RWPE2 (cell line): ENCODE results near the gene SLC39A8.

ENCODE experiments used
- ATAC-seq: fragments of 200-7000 bp; cut with Tn5 transposase; 3 replicates; pipeline ENCODE4 v1.9.1; 2021; ENCODE audit warnings: low read depth
- DNase-seq: peaks from one replicate; pipeline ENCODE4 v3.0.0-alpha.2; 2020; ENCODE audit warnings: low spot score
- H3K27ac ChIP-seq: fragments of 450-650 bp; 2 replicates; pipeline ENCODE4 v1.5.1; 2017; ENCODE audit warnings: mild to moderate bottlenecking; ENCODE audit not compliant: poor library complexity, severe bottlenecking
- H3K27me3 ChIP-seq: fragments of 250-450 bp; sonication (Bioruptor Pico); 2 replicates; pipeline ENCODE4 v1.5.1; 2021; ENCODE audit warnings: mild to moderate bottlenecking, moderate library complexity; ENCODE audit not compliant: insufficient read depth, poor library complexity, severe bottlenecking
- H3K36me3 ChIP-seq: fragments of 250-450 bp; sonication (Bioruptor Pico); 2 replicates; pipeline ENCODE4 v1.5.1; 2020; ENCODE audit warnings: low read depth, mild to moderate bottlenecking, moderate library complexity
- H3K4me1 ChIP-seq: fragments of 250-450 bp; sonication (Bioruptor Pico); 2 replicates; pipeline ENCODE4 v1.5.1; 2021; ENCODE audit warnings: mild to moderate bottlenecking, moderate library complexity; ENCODE audit not compliant: insufficient read depth, poor library complexity, severe bottlenecking
- H3K4me3 ChIP-seq: fragments of 250-450 bp; sonication (Bioruptor Pico); 2 replicates; pipeline ENCODE4 v1.5.1; 2021; ENCODE audit warnings: mild to moderate bottlenecking, moderate library complexity; ENCODE audit not compliant: severe bottlenecking
- H3K9me3 ChIP-seq: fragments of 250-450 bp; sonication (Bioruptor Pico); 2 replicates; pipeline ENCODE4 v1.5.1; 2021; ENCODE audit warnings: mild to moderate bottlenecking, moderate library complexity; ENCODE audit not compliant: severe bottlenecking
- CTCF ChIP-seq: fragments of 450-650 bp; IDR thresholded peaks from one replicate; pipeline ENCODE4 v1.5.1; 2017; ENCODE audit warnings: mild to moderate bottlenecking, moderate library complexity; ENCODE audit not compliant: poor library complexity, severe bottlenecking

The SLC39A8 gene

GRCh38 chr4:102219129-102219528 lies 126.2 kb downstream of the SLC39A8 start:
- ATAC-seq: no peak
- H3K9me3 ChIP-seq: no peaks in the 10 kb centered on the region
- no peak overlapping the region for H3K4me3 ChIP-seq
- H3K36me3 ChIP-seq: no peaks in the 10 kb centered on the region
- DNase-seq: no peak
- no peak for TF ChIP-seq CTCF
- no peaks in the 10 kb centered on the region for H3K4me1 ChIP-seq
- H3K27ac ChIP-seq: no peak overlapping the region
- no peaks in the 10 kb centered on the region for H3K27me3 ChIP-seq

- no peaks in the 10 kb centered on the region for H3K27me3 ChIP-seq
- no peaks in the 10 kb centered on the region for H3K36me3 ChIP-seq
- ATAC-seq (no peak), DNase-seq (no peak)
- no peaks in the 10 kb centered on the region for H3K4me1 ChIP-seq
- TF ChIP-seq CTCF: no peak
- no peak overlapping the region for H3K4me3 ChIP-seq
- H3K27ac ChIP-seq: no peak overlapping the region
- no peaks in the 10 kb centered on the region for H3K9me3 ChIP-seq
Measured at GRCh38 chr4:102218656-102219055, 126.6 kb downstream of the SLC39A8 start.

GRCh38 chr4:102217775-102218355 lies 127.4 kb downstream of the SLC39A8 start:
- Histone ChIP-seq H3K27ac (no peak overlapping the region), H3K27me3 (no peaks in the 10 kb centered on the region), H3K9me3 (no peaks in the 10 kb centered on the region), H3K36me3 (no peaks in the 10 kb centered on the region), H3K4me1 (no peaks in the 10 kb centered on the region), H3K4me3 (no peak overlapping the region)
- ATAC-seq (0 out of 3 replicates have a peak, but pooled peaks have one; percentile 36), DNase-seq (no peak)
- TF ChIP-seq CTCF: no peak

- no peaks in the 10 kb centered on the region for H3K9me3 ChIP-seq
- no peaks in the 10 kb centered on the region for H3K36me3 ChIP-seq
- H3K27me3 ChIP-seq: no peaks in the 10 kb centered on the region
- no peak overlapping the region for H3K27ac ChIP-seq
- H3K4me3 ChIP-seq: no peak overlapping the region
- ATAC-seq (no peak), DNase-seq (no peak)
- no peak for TF ChIP-seq CTCF
- no peaks in the 10 kb centered on the region for H3K4me1 ChIP-seq
Measured at GRCh38 chr4:102217345-102217744, 127.9 kb downstream of the SLC39A8 start.

- Histone ChIP-seq H3K27me3 (no peaks in the 10 kb centered on the region), H3K36me3 (no peaks in the 10 kb centered on the region), H3K4me3 (no peak overlapping the region), H3K9me3 (no peaks in the 10 kb centered on the region), H3K27ac (no peak overlapping the region), H3K4me1 (no peaks in the 10 kb centered on the region)
- ATAC-seq (no peak), DNase-seq (no peak)
- no peak for TF ChIP-seq CTCF
Measured at GRCh38 chr4:102216666-102217065, 128.6 kb downstream of the SLC39A8 start.
